GM21529 (cell line): Measurements from ENCODE around the gene ITGB6.
"Not testable (repeated sequence)": the region's sequence is repeated elsewhere in the genome, so short reads cannot be mapped to it uniquely, and the experiment has no call there.

Source experiments
- ATAC-seq: cut with Tn5 transposase; IDR thresholded peaks from one replicate; pipeline ENCODE4 v1.9.1; 2021; ENCODE audit not compliant: unreplicated experiment

The ITGB6 gene

GRCh38 chr2:160194351-160194750 lies 5.7 kb downstream of the ITGB6 start:
- no peak for ATAC-seq

- ATAC-seq = not testable (repeated sequence)
Observed at GRCh38 chr2:160181146-160181836, 18.8 kb downstream of the ITGB6 start.

GRCh38 chr2:160180690-160181089 lies 19.4 kb downstream of the ITGB6 start:
- not testable (repeated sequence) for ATAC-seq

DNA sequence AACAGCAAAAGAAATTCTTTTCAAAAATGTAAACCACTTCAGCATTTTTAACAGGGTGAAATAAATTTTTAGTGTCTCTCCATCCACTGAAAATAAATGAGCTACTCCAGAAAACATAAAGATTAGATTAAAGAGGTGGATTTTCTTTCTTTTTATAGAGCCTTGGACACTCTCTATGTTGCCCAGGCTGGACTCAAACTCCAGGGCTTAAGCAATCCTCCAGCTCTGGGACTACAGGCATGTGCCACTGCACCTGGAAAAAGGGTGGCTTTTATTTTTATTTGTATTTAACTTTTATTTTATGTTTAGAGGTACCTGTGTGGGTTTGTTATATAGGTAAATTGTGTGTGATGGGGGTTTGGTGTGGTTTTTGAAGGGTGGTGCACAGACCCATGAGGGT lies 19.9 kb downstream of the ITGB6 start:
- no peak for ATAC-seq

- ATAC-seq = no peak
Observed at GRCh38 chr2:160175169-160176134, 24.6 kb downstream of the ITGB6 start.

- ATAC-seq = no peak
Observed at GRCh38 chr2:160174322-160174721, 25.8 kb downstream of the ITGB6 start.

GRCh38 chr2:160169988-160170387 lies 30.1 kb downstream of the ITGB6 start:
- ATAC-seq = no peak

GRCh38 chr2:160169471-160169870 lies 30.6 kb downstream of the ITGB6 start:
- no peak for ATAC-seq

DNA sequence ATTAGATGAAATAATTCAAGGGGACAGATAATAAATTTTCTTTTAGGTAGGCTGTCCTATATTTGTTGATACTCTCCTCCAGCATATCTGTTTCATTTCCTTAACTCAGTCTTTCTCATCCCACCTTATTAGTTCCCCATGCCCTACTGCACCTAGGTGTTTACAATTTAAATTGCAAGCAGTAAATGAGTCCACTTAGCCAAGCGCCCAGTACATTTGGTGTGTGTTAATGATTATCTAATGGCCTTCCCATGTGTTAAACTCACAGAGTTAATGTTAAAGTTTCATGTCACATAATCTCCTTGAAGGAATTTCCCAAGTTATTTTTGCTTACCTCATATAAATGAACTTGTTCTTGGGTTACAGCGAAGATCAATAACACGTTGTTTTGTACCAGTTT lies 31.2 kb downstream of the ITGB6 start:
- ATAC-seq = no peak

- no peak for ATAC-seq
Observed at GRCh38 chr2:160167089-160167740, 32.9 kb downstream of the ITGB6 start.

DNA sequence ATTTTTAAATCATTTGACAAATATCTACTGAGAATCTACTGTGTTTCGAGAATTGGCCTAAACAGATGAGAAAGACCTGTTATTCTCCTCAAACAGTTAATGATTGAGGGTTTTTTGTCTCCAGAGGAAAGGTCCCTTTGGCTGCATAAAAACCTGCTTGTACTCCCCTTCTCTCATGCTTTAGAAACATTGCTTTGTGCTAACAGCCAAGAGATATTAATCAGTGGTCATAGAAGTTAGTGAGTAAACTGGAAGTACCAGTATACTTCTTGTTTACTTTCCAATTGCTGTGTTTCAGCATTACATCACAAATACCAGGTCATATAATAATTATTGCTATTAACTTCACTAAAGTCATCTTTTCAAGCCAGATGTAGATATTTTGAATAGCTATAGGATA lies 34.1 kb downstream of the ITGB6 start:
- no peak for ATAC-seq

DNA sequence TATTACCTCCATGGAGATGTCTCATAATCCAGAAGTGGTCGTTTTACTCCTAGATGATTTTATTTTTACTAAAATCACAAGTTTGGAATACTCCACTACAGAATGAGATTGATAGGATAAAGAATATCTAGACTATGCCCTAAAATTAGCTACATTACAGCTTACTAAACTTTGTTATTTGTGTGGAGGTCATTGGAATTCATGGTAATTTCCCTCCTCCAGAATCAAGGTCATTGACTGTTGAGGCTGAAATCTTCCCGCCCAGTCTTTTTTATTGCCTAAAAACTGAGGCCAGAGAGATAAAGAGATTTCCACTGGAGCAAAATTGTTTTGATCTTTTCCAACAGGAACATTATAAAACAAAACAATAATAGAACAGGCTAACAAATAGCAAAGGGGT lies 35.0 kb downstream of the ITGB6 start:
- no peak for ATAC-seq

GRCh38 chr2:160157861-160158829 lies 41.9 kb downstream of the ITGB6 start:
- ATAC-seq = no peak

DNA sequence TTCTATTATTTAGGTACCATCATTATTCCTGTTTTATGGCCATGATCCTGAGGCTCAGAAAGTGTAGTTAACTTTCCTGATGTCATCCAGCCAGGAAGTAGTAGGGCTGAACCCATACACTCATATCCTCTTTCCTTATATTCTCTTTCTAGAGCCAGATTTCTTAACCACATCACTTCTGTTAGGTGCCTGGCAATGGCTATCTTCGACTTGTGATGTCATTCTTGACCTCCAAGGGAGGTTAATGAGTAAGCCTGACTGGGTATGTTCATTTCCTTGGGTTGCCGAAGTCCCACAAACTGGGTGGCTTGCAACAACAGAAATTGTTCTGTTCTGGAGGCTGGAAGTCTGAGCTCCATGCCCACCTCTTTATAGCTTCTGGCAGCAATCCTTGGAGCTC lies 43.4 kb downstream of the ITGB6 start:
- ATAC-seq = no peak

- no peak for ATAC-seq
Observed at GRCh38 chr2:160156100-160156499, 44.0 kb downstream of the ITGB6 start.

DNA sequence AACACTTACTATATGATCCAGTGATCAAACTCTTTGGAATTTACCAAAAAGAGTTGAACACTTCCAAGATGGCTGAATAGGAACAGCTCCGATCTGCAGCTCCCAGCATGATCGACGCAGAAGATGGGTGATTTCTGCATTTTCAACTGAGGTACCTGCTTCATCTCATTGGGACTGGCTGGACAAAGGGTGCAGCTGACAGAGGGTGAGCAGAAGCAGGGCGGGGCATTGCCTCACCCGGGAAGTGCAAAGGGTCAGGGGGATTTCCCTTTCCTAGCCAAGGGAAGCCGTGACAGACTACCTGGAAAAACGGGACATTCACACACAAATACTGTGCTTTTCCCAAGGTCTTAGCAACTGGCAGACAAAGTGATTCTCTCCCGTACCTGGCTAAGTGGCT lies 51.7 kb downstream of the ITGB6 start:
- not testable (repeated sequence) for ATAC-seq

DNA sequence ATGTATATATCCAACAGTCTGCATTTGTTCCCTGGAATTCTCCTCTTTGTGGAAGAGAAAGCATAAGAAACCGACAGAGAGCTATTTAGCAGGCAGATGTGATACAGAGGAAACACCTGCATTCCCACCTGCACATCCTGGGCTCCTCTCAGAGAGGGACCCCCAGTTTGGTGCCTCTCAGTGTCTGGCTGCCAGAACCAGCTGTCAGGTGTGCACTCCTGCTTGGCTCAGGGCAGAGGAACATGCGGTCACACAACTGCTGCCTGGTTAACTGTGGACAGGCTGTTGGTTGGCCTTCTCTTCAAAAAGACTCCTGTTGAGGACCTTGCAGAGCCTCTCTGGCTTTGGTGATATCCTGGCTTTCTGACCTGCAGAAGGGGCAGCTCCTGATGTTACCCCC lies 54.6 kb downstream of the ITGB6 start:
- no peak for ATAC-seq

DNA sequence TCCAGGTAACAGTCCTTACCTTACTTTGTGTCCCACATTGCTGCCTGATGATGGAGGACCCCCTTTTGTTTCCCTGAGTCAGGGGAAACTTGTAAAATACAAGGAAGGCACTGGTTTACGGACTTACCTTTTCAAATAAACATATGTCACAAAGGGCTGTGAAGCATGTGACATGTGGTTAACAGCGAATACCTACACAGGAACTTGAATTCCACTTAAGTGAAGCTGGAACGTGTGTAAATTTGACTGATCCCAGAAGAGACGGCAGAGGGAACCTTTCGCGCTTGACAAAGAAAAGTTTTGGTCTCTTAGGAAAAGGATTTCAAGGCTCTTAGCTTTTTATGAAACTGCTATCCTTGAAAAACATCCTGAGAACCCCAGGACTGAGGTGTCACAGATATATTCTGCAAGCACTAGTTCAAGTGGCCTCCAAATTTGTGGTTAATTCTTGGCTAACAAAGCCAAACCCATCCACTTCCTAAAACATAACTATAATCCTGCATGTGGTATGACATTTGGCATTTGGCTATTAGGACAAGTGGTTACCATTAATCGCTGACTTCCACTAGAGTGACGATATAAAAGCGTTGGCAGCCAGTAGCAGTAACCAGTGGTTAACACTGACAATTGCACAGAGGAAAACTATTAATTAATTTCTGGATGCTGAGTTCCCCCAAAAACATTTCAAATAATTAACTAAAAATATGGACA lies 55.6 kb downstream of the ITGB6 start:
- no peak for ATAC-seq

DNA sequence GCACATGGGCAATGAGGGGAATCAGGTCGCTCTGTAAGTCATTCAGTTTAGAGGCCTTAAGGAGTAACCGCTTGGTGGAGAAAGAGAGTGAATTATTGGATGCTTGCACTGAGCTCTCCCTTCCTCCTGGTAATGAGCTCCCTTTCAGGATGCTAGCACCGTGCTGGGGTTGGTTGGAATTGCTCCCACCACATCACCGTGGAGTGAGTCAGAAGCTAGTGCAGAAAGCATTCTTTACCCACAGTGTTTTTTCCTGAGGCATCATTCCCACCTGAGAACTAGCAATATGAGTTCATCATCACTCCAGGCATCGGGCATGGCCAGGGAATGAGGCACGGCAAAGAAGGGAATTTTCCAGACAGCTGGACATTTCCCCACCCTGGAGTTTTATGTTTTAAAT lies 57.6 kb downstream of the ITGB6 start:
- no peak for ATAC-seq

DNA sequence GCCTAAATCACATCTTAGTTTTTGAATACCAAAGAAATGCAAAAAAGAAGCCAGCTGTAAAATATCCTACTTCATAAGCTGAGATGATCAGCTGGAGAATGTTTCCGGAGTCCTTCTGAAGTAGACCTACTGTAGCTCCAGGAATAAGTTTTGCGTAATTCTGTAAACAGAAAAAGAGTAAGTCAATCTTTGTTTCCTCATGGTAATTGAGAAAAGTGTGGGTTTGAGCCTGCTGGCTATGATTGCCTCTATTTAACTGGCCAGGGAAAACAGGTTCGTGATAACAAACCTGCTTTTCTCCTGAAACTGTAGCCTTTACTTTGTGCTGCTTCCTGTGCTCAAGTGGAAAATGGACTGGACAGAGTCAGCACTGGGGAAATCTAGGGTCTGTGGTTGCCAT lies 58.2 kb downstream of the ITGB6 start:
- ATAC-seq = no peak
